ENCODE data around the gene ZNF662. TPM values are rescaled to one million over a fixed set of nuclear protein-coding genes. Genes with fewer than 3 reads are reported as not detected.

ZNF662 gene
- total and polyA plus RNA-seq, 9 of the 15 experiments (the other 6 are each of a cell fraction or from before 2014, with no cell fraction given), result 0.07 to 0.55 (median 0.27) TPM

DNA sequence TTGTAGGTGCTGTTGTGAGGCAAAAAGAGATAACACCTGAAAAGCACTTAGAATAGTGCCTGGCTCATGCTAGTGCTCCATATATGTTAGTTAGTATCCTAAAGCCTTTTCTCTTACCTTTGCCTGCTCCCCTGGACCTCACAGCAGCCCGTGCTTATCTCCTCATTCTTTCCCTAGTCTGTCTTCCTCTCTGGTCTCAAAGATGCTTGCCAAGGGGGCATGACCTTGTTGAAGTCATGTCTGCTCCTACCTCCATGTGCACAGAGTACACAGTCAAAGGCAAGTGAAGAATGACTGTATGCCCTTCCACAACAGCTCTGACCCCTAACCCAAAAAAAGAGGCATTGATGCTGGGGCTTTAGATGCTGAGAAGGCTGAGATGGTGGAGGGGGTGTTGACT is 29.5 kb upstream of the ZNF662 start:
- in situ Hi-C loops (cut with MboI), result loop anchor here (5.0 kb wide), 1 partner anchor 94 kb away; no protein-coding TSS in a partner anchor

More for the DNA sequence above, 29.5 kb upstream of the ZNF662 start:
- ATAC-seq (no peak), DNase-seq (ENCODE audit: extremely low read depth in 1 of 4, low spot score in 3 of 4) (no peak), FAIRE-seq (no peak)
- Histone ChIP-seq H3K27me3 (ENCODE audit: control insufficient read depth in 2 of 2, insufficient read depth in 2 of 2, low read length in 2 of 2) (peaks cover 30 to 54% of the 10 kb centered on the region in 2 experiments), H4K20me1 (replicated peaks; ENCODE audit: control insufficient read depth, insufficient read depth, low read length) (peaks cover 4% of the 10 kb centered on the region; the same call in 1 of the 2 replicates), H3K27ac (ENCODE audit: extremely low read depth, low read depth, low read length) (no peak overlapping the region), H3K36me3 (ENCODE audit: control insufficient read depth, insufficient read depth, low read length) (no peaks in the 10 kb centered on the region), H3K79me2 (ENCODE audit: control insufficient read depth, insufficient read depth, low read length) (no peaks in the 10 kb centered on the region), H2AFZ (ENCODE audit: low read depth, low read length) (no peak overlapping the region), H3K4me1 (replicated peaks in 1 of 2; ENCODE audit: control insufficient read depth in 2 of 2, insufficient read depth in 2 of 2, low read length in 2 of 2) (peaks cover 0 to 11% of the 10 kb centered on the region in 2 experiments; a peak in 3 of 5 replicates), H3K9me1 (ENCODE audit: control insufficient read depth, insufficient read depth, low read length) (peaks cover 2% of the 10 kb centered on the region), H3K4me3 (no peak overlapping the region), H3K4me2 (ENCODE audit: insufficient read depth, low read length) (no peak overlapping the region), H3K9me3 (replicated peaks; ENCODE audit: control insufficient read depth, insufficient read depth, low read depth, low read length) (no peaks in the 10 kb centered on the region), H3K9ac (ENCODE audit: insufficient read depth in 1 of 2, low read depth in 2 of 2, low read length in 2 of 2) (no peak overlapping the region)
- ChIA-PET POLR2A (interaction anchor here (0.6 kb wide), 2 partner anchors 16 to 75 kb away, joined by 3 to 4 read pairs; no protein-coding TSS in a partner anchor), CTCF (ENCODE audit: low intra/inter-chr PET ratio) (no interaction called here)
- 0% methylated on average over 1 of the region's 1 CpG for WGBS (ENCODE audit: insufficient coverage, low coverage, missing lambda C conversion rate)
- TF ChIP-seq HCFC1 (IDR thresholded peaks at IDR 0.05; ENCODE audit: low read depth, low read length), result no peak
- no peak for TF ChIP-seq ZFP30 (CRISPR knock-in tag; IDR thresholded peaks at IDR 0.05; ENCODE audit: borderline replicate concordance)
- no peak for TF ChIP-seq FOXA1 (IDR thresholded peaks at IDR 0.05; ENCODE audit: borderline replicate concordance)
- no peak for TF ChIP-seq CBX5 (IDR thresholded peaks at IDR 0.05; ENCODE audit: borderline replicate concordance, low read depth)
- TF ChIP-seq MTA2 (IDR thresholded peaks at IDR 0.05; ENCODE audit: low read depth), result no peak
- TF ChIP-seq TAF1 (IDR thresholded peaks at IDR 0.05; ENCODE audit: control insufficient read depth, extremely low read depth, insufficient read depth, low read length, severe bottlenecking), result no peak
- no peak for TF ChIP-seq DDX20 (tag; IDR thresholded peaks at IDR 0.05; ENCODE audit: low read depth)
- TF ChIP-seq, protein P1, sequence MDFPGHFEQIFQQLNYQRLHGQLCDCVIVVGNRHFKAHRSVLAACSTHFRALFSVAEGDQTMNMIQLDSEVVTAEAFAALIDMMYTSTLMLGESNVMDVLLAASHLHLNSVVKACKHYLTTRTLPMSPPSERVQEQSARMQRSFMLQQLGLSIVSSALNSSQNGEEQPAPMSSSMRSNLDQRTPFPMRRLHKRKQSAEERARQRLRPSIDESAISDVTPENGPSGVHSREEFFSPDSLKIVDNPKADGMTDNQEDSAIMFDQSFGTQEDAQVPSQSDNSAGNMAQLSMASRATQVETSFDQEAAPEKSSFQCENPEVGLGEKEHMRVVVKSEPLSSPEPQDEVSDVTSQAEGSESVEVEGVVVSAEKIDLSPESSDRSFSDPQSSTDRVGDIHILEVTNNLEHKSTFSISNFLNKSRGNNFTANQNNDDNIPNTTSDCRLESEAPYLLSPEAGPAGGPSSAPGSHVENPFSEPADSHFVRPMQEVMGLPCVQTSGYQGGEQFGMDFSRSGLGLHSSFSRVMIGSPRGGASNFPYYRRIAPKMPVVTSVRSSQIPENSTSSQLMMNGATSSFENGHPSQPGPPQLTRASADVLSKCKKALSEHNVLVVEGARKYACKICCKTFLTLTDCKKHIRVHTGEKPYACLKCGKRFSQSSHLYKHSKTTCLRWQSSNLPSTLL (IDR thresholded peaks at IDR 0.05), result no peak
- no peak for TF ChIP-seq TBP (optimal IDR thresholded peaks at IDR 0.05; ENCODE audit: low read depth, low read length)
- no peak for TF ChIP-seq ZNF764 (CRISPR knock-in tag; IDR thresholded peaks at IDR 0.05; ENCODE audit: low read depth)
- TF ChIP-seq MXI1 (IDR thresholded peaks at IDR 0.05; ENCODE audit: low read depth, low read length), result no peak
- TF ChIP-seq RBM25 (IDR thresholded peaks at IDR 0.05; ENCODE audit: low read depth, low read length, severe bottlenecking), result no peak
- no peak for TF ChIP-seq MED1 (CRISPR knock-in tag; IDR thresholded peaks at IDR 0.05; ENCODE audit: borderline replicate concordance)
- BruUV-seq (replicated peaks), result no TSS peak
- intact Hi-C loops (cut with micrococcal nuclease), result no loop called here

All from K562 (cell line).